ENCODE data around the gene SLC25A23. TPM values are rescaled to one million over a fixed set of nuclear protein-coding genes. Genes with fewer than 3 reads are reported as not detected.

The SLC25A23 gene
- total and polyA plus RNA-seq, 2 donors from 2014 or later: 69.2 to 76.6 TPM

DNA sequence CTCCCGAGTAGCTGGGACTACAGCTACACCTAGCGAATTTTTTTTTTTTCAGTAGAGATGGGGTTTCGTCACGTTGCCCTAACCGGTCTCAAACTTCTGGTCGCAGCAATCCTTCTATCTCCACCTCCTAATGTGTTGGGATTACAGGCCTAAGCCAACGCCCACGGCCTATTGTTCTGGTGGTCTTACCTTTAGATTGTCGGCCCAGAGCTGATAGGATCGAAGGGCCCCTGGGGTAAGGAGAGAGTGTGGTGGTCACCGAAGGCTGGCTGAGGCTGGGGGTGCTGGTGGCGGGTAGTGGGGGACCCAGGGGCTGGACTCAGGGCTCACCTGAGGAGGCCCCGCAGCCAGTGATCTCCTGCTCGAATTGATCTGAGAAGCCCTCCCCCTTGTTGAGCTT, 11.5 kb upstream of the SLC25A23 start:
- H3K9ac ChIP-seq (ENCODE audit: low read length in 3 of 3): no peak overlapping the region
- DNase-seq (no peak), FAIRE-seq (no peak)
- intact Hi-C loops (cut with DNase I): no loop called here
- peaks cover 0 to 3% (median 0%) of the 10 kb centered on the region in 3 donors for H3K4me1 ChIP-seq (ENCODE audit: control insufficient read depth in 2 of 3, insufficient read depth in 2 of 3, low read depth in 1 of 3, low read length in 3 of 3)
- peaks cover 2% of the 10 kb centered on the region for H3K27me3 ChIP-seq (ENCODE audit: control insufficient read depth, insufficient read depth, low read length)
- peaks cover 0 to 8% (median 5%) of the 10 kb centered on the region in 3 donors for H3K36me3 ChIP-seq (ENCODE audit: control insufficient read depth in 2 of 3, insufficient read depth in 3 of 3, low read length in 3 of 3)
- H3K27ac ChIP-seq (ENCODE audit: low read depth in 2 of 2, low read length in 2 of 2): no peak overlapping the region
- H3K4me3 ChIP-seq (ENCODE audit: low read length in 3 of 3): no peak overlapping the region
- TF ChIP-seq, protein P1, sequence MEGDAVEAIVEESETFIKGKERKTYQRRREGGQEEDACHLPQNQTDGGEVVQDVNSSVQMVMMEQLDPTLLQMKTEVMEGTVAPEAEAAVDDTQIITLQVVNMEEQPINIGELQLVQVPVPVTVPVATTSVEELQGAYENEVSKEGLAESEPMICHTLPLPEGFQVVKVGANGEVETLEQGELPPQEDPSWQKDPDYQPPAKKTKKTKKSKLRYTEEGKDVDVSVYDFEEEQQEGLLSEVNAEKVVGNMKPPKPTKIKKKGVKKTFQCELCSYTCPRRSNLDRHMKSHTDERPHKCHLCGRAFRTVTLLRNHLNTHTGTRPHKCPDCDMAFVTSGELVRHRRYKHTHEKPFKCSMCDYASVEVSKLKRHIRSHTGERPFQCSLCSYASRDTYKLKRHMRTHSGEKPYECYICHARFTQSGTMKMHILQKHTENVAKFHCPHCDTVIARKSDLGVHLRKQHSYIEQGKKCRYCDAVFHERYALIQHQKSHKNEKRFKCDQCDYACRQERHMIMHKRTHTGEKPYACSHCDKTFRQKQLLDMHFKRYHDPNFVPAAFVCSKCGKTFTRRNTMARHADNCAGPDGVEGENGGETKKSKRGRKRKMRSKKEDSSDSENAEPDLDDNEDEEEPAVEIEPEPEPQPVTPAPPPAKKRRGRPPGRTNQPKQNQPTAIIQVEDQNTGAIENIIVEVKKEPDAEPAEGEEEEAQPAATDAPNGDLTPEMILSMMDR (IDR thresholded peaks at IDR 0.05; ENCODE audit: borderline replicate concordance, extremely low read depth, insufficient read depth): no peak
- H3K9me3 ChIP-seq (ENCODE audit: control insufficient read depth in 2 of 3, insufficient read depth in 1 of 3, low read length in 3 of 3): no peaks in the 10 kb centered on the region

GRCh38 chr19:6470173-6470572, 10.6 kb upstream of the SLC25A23 start:
- Histone ChIP-seq H3K27ac (ENCODE audit: low read depth in 2 of 2, low read length in 2 of 2) (no peak overlapping the region), H3K4me1 (ENCODE audit: control insufficient read depth in 2 of 3, insufficient read depth in 2 of 3, low read depth in 1 of 3, low read length in 3 of 3) (peaks cover 0 to 4% (median 0%) of the 10 kb centered on the region in 3 donors), H3K9me3 (ENCODE audit: control insufficient read depth in 2 of 3, insufficient read depth in 1 of 3, low read length in 3 of 3) (no peaks in the 10 kb centered on the region), H3K9ac (ENCODE audit: low read length in 3 of 3) (no peak overlapping the region), H3K4me3 (ENCODE audit: low read length in 3 of 3) (no peak overlapping the region), H3K27me3 (ENCODE audit: control insufficient read depth, insufficient read depth, low read length) (no peaks in the 10 kb centered on the region), H3K36me3 (ENCODE audit: control insufficient read depth in 2 of 3, insufficient read depth in 3 of 3, low read length in 3 of 3) (peaks cover 0 to 8% (median 5%) of the 10 kb centered on the region in 3 donors)
- TF ChIP-seq, protein P1 (IDR thresholded peaks at IDR 0.05; ENCODE audit: borderline replicate concordance, extremely low read depth, insufficient read depth): no peak
- no peak for FAIRE-seq
- intact Hi-C loops (cut with DNase I): no loop called here
- DNase-seq: no peak

DNA sequence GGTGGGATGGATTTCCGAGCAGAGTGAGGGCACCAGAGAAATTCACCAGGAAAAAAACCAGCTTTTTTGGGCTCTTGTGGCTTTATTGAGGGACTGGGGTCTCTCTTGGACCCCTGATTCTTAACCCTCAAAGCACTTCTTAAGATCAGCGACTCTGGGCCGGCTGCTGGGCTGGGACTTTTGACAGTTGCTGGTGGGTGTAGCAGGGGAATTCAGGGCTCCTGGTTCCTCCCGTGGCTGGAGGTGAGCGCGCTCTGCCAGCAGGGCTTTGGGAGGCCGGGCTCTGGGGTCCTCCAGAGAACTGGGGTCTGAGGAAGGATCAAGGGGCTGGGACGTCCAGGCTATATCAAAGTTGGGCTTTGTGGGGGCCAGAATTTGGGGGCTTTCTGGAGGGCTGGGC, 7.8 kb upstream of the SLC25A23 start:
- Histone ChIP-seq H3K27ac (ENCODE audit: low read depth in 2 of 2, low read length in 2 of 2) (no peak overlapping the region), H3K4me3 (ENCODE audit: low read length in 3 of 3) (no peak overlapping the region), H3K9ac (ENCODE audit: low read length in 3 of 3) (no peak overlapping the region), H3K27me3 (ENCODE audit: control insufficient read depth, insufficient read depth, low read length) (no peaks in the 10 kb centered on the region), H3K4me1 (ENCODE audit: control insufficient read depth in 2 of 3, insufficient read depth in 2 of 3, low read depth in 1 of 3, low read length in 3 of 3) (peaks cover 0 to 4% (median 0%) of the 10 kb centered on the region in 3 donors), H3K9me3 (ENCODE audit: control insufficient read depth in 2 of 3, insufficient read depth in 1 of 3, low read length in 3 of 3) (no peaks in the 10 kb centered on the region), H3K36me3 (ENCODE audit: control insufficient read depth in 2 of 3, insufficient read depth in 3 of 3, low read length in 3 of 3) (peaks cover 0 to 8% (median 5%) of the 10 kb centered on the region in 3 donors)
- intact Hi-C loops (cut with DNase I): no loop called here
- DNase-seq (no peak), FAIRE-seq (no peak)
- TF ChIP-seq, protein P1 (IDR thresholded peaks at IDR 0.05; ENCODE audit: borderline replicate concordance, extremely low read depth, insufficient read depth): no peak
